ENCODE data around the gene TRPV5. TPM values are rescaled to one million over a fixed set of nuclear protein-coding genes. Genes with fewer than 3 reads are reported as not detected.
A peak's percentile ranks its signal among the peaks of the same experiment; 100 is the strongest.

The TRPV5 gene
- total and polyA plus RNA-seq, 4 donors: not detected

- Histone ChIP-seq H3K27me3 (ENCODE audit: control insufficient read depth in 1 of 2, insufficient read depth in 2 of 2, low read length in 1 of 2) (no peaks in the 10 kb centered on the region), H3K9me3 (ENCODE audit: control insufficient read depth, low read length) (peaks cover 1% of the 10 kb centered on the region), H3K27ac (ENCODE audit: low read depth in 1 of 2, low read length in 2 of 2) (no peak overlapping the region), H3K4me3 (ENCODE audit: low read length in 2 of 2) (no peak overlapping the region), H3K4me1 (ENCODE audit: control insufficient read depth in 1 of 2, insufficient read depth in 2 of 2, low read length in 2 of 2) (no peaks in the 10 kb centered on the region), H3K36me3 (ENCODE audit: control insufficient read depth in 1 of 2, insufficient read depth in 2 of 2, low read length in 1 of 2) (no peaks in the 10 kb centered on the region)
- WGBS, 2 donors: 86 to 89% methylated on average over 4 of the region's 4 CpGs
- DNase-seq: no peak
- ATAC-seq (ENCODE audit: low FRiP score): no peak
- intact Hi-C loops (cut with DNase I): no loop called here
These were observed 15.1 kb upstream of the TRPV5 start for GRCh38 chr7:142948603-142949002.

GRCh38 chr7:142945001-142945400 is 11.5 kb upstream of the TRPV5 start:
- no peaks in the 10 kb centered on the region for H3K36me3 ChIP-seq (ENCODE audit: control insufficient read depth in 1 of 2, insufficient read depth in 2 of 2, low read length in 1 of 2)
- H3K27ac ChIP-seq (ENCODE audit: low read depth in 1 of 2, low read length in 2 of 2): no peak overlapping the region
- H3K27me3 ChIP-seq (ENCODE audit: control insufficient read depth in 1 of 2, insufficient read depth in 2 of 2, low read length in 1 of 2): no peaks in the 10 kb centered on the region
- no peaks in the 10 kb centered on the region for H3K4me1 ChIP-seq (ENCODE audit: control insufficient read depth in 1 of 2, insufficient read depth in 2 of 2, low read length in 2 of 2)
- H3K4me3 ChIP-seq (ENCODE audit: low read length in 2 of 2): no peak overlapping the region
- 73 to 76% methylated on average over 3 of the region's 3 CpGs for WGBS, 2 donors
- peaks cover 1% of the 10 kb centered on the region for H3K9me3 ChIP-seq (ENCODE audit: control insufficient read depth, low read length)
- ATAC-seq (ENCODE audit: low FRiP score) (no peak), DNase-seq (no peak)
- intact Hi-C loops (cut with DNase I): loop anchor here in 1 of 2 donors (2.0 kb wide), 1 partner anchor 20 kb away; no protein-coding TSS in a partner anchor

- WGBS, 2 donors: 76 to 79% methylated on average over 7 of the region's 7 CpGs
- Histone ChIP-seq H3K9me3 (ENCODE audit: control insufficient read depth, low read length) (peaks cover 1% of the 10 kb centered on the region), H3K27ac (ENCODE audit: low read depth in 1 of 2, low read length in 2 of 2) (no peak overlapping the region), H3K27me3 (ENCODE audit: control insufficient read depth in 1 of 2, insufficient read depth in 2 of 2, low read length in 1 of 2) (no peaks in the 10 kb centered on the region), H3K36me3 (ENCODE audit: control insufficient read depth in 1 of 2, insufficient read depth in 2 of 2, low read length in 1 of 2) (no peaks in the 10 kb centered on the region), H3K4me3 (ENCODE audit: low read length in 2 of 2) (no peak overlapping the region), H3K4me1 (ENCODE audit: control insufficient read depth in 1 of 2, insufficient read depth in 2 of 2, low read length in 2 of 2) (no peaks in the 10 kb centered on the region)
- ATAC-seq (ENCODE audit: low FRiP score) (peak; percentile 9), DNase-seq (no peak)
- intact Hi-C loops (cut with DNase I): loop anchor here in 1 of 2 donors (2.0 kb wide), 1 partner anchor 21 kb away; no protein-coding TSS in a partner anchor
These were observed 10.2 kb upstream of the TRPV5 start for GRCh38 chr7:142943706-142944268.

GRCh38 chr7:142942746-142943145 is 9.2 kb upstream of the TRPV5 start:
- intact Hi-C loops (cut with DNase I): no loop called here
- WGBS, 2 donors: 93 to 94% methylated on average over 6 of the region's 6 CpGs

GRCh38 chr7:142941541-142941940 is 8.0 kb upstream of the TRPV5 start:
- ATAC-seq (ENCODE audit: low FRiP score) (no peak), DNase-seq (no peak)
- WGBS, 2 donors: 92 to 94% methylated on average over 7 of the region's 7 CpGs
- no peaks in the 10 kb centered on the region for H3K4me1 ChIP-seq (ENCODE audit: control insufficient read depth in 1 of 2, insufficient read depth in 2 of 2, low read length in 2 of 2)
- no peak overlapping the region for H3K4me3 ChIP-seq (ENCODE audit: low read length in 2 of 2)
- H3K27ac ChIP-seq (ENCODE audit: low read depth in 1 of 2, low read length in 2 of 2): no peak overlapping the region
- no peaks in the 10 kb centered on the region for H3K27me3 ChIP-seq (ENCODE audit: control insufficient read depth in 1 of 2, insufficient read depth in 2 of 2, low read length in 1 of 2)
- intact Hi-C loops (cut with DNase I): no loop called here
- H3K9me3 ChIP-seq (ENCODE audit: control insufficient read depth, low read length): no peaks in the 10 kb centered on the region
- H3K36me3 ChIP-seq (ENCODE audit: control insufficient read depth in 1 of 2, insufficient read depth in 2 of 2, low read length in 1 of 2): no peaks in the 10 kb centered on the region

More at GRCh38 chr7:142942746-142943145, 9.2 kb upstream of the TRPV5 start:
- Histone ChIP-seq H3K4me1 (ENCODE audit: control insufficient read depth in 1 of 2, insufficient read depth in 2 of 2, low read length in 2 of 2) (no peaks in the 10 kb centered on the region), H3K27me3 (ENCODE audit: control insufficient read depth in 1 of 2, insufficient read depth in 2 of 2, low read length in 1 of 2) (no peaks in the 10 kb centered on the region), H3K9me3 (ENCODE audit: control insufficient read depth, low read length) (no peaks in the 10 kb centered on the region), H3K36me3 (ENCODE audit: control insufficient read depth in 1 of 2, insufficient read depth in 2 of 2, low read length in 1 of 2) (no peaks in the 10 kb centered on the region), H3K4me3 (ENCODE audit: low read length in 2 of 2) (no peak overlapping the region), H3K27ac (ENCODE audit: low read depth in 1 of 2, low read length in 2 of 2) (no peak overlapping the region)
- ATAC-seq (ENCODE audit: low FRiP score): no peak
- no peak for DNase-seq

- Histone ChIP-seq H3K27ac (ENCODE audit: low read depth in 1 of 2, low read length in 2 of 2) (no peak overlapping the region), H3K4me1 (ENCODE audit: control insufficient read depth in 1 of 2, insufficient read depth in 2 of 2, low read length in 2 of 2) (no peaks in the 10 kb centered on the region), H3K27me3 (ENCODE audit: control insufficient read depth in 1 of 2, insufficient read depth in 2 of 2, low read length in 1 of 2) (no peaks in the 10 kb centered on the region), H3K4me3 (ENCODE audit: low read length in 2 of 2) (no peak overlapping the region), H3K9me3 (ENCODE audit: control insufficient read depth, low read length) (no peaks in the 10 kb centered on the region), H3K36me3 (ENCODE audit: control insufficient read depth in 1 of 2, insufficient read depth in 2 of 2, low read length in 1 of 2) (no peaks in the 10 kb centered on the region)
- ATAC-seq (ENCODE audit: low FRiP score) (no peak), DNase-seq (no peak)
- 55 to 61% methylated on average over 10 of the region's 10 CpGs for WGBS, 2 donors
- intact Hi-C loops (cut with DNase I): no loop called here
These were observed 7.5 kb upstream of the TRPV5 start for GRCh38 chr7:142940966-142941535.

- ATAC-seq (ENCODE audit: low FRiP score): no peak
- intact Hi-C loops (cut with DNase I): no loop called here
- 57 to 67% methylated on average over 9 to 10 of the region's 10 CpGs for WGBS, 2 donors
- no peaks in the 10 kb centered on the region for H3K4me1 ChIP-seq (ENCODE audit: control insufficient read depth in 1 of 2, insufficient read depth in 2 of 2, low read length in 2 of 2)
- no peaks in the 10 kb centered on the region for H3K27me3 ChIP-seq (ENCODE audit: control insufficient read depth in 1 of 2, insufficient read depth in 2 of 2, low read length in 1 of 2)
- H3K4me3 ChIP-seq (ENCODE audit: low read length in 2 of 2): no peak within 1 kb of the TSS
- no peaks in the 10 kb centered on the region for H3K9me3 ChIP-seq (ENCODE audit: control insufficient read depth, low read length)
- no peaks in the 10 kb centered on the region for H3K36me3 ChIP-seq (ENCODE audit: control insufficient read depth in 1 of 2, insufficient read depth in 2 of 2, low read length in 1 of 2)
- no peak for DNase-seq
- no peak within 1 kb of the TSS for H3K27ac ChIP-seq (ENCODE audit: low read depth in 1 of 2, low read length in 2 of 2)
These were observed 5.8 kb upstream of the TRPV5 start, which contains the start of gene LLCFC1 for GRCh38 chr7:142939226-142939910. Gene LLCFC1 (plus strand): TSS chr7:142939484. CDS start chr7:142939622, 138 bp downstream.

GRCh38 chr7:142938611-142939010 is 5.1 kb upstream of the TRPV5 start:
- Histone ChIP-seq H3K9me3 (ENCODE audit: control insufficient read depth, low read length) (no peaks in the 10 kb centered on the region), H3K27ac (ENCODE audit: low read depth in 1 of 2, low read length in 2 of 2) (no peak overlapping the region), H3K27me3 (ENCODE audit: control insufficient read depth in 1 of 2, insufficient read depth in 2 of 2, low read length in 1 of 2) (no peaks in the 10 kb centered on the region), H3K36me3 (ENCODE audit: control insufficient read depth in 1 of 2, insufficient read depth in 2 of 2, low read length in 1 of 2) (no peaks in the 10 kb centered on the region), H3K4me1 (ENCODE audit: control insufficient read depth in 1 of 2, insufficient read depth in 2 of 2, low read length in 2 of 2) (no peaks in the 10 kb centered on the region), H3K4me3 (ENCODE audit: low read length in 2 of 2) (no peak overlapping the region)
- ATAC-seq (ENCODE audit: low FRiP score): no peak
- intact Hi-C loops (cut with DNase I): no loop called here
- no peak for DNase-seq
- WGBS, 2 donors: 95 to 97% methylated on average over 4 of the region's 4 CpGs

Measured in aorta (tissue), 5 donors.